ENCODE measurements around the gene KIAA1549. TPM values are rescaled to one million over a fixed set of nuclear protein-coding genes. Genes with fewer than 3 reads are reported as not detected.

KIAA1549 gene
- total and polyA plus RNA-seq, 2 of the 8 experiments (the other 6 are each of a cell fraction or from before 2014, with no cell fraction given): 6.5 to 17.3 TPM

DNA sequence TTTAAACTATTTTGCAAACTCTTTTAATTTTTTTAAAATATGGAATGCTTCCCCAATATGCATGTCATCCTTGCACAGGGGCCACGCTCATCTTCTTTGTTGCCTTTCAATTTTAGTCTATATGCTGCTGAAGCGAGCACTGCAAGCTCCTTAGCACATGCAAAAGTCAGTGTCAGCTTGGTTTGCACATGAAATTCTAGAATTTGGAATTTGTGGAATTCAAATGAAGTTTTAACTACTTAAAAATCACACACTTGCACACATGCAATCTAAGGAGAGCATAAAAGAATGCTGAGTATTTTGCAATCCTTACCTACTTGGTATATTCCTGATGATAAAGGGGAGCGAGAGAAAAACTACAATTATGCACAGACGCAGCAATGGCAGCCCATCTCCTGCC is 104.9 kb downstream of the KIAA1549 start (continued):
- TF ChIP-seq RFX5 (IDR thresholded peaks at IDR 0.05; ENCODE audit: borderline replicate concordance, low read depth, low read length) (no peak), SP2 (IDR thresholded peaks at IDR 0.05; ENCODE audit: low read length) (no peak), RAD21 (IDR thresholded peaks at IDR 0.05 in 1 of 2, conservative IDR thresholded peaks at IDR 0.05 in 1 of 2; ENCODE audit: low read depth in 2 of 2, low read length in 2 of 2) (no peak)

All from H1 (cell line).